Smooth muscle cell (in vitro differentiated cells): ENCODE measurements around the gene CPT2. TPM values are rescaled to one million over a fixed set of nuclear protein-coding genes. Genes with fewer than 3 reads are reported as not detected.

ENCODE experiments used
- DNase-seq: peaks from one replicate; lab custom pipeline; 2025; ENCODE audit not compliant: unreplicated experiment; lab: John Stamatoyannopoulos, UW
- H2AFZ ChIP-seq: fragments of 200-600 bp; sonication (generic); 2 replicates; pipeline ENCODE4 v1.6.0; 2016; ENCODE audit warnings: antibody characterized with exemption, low read depth, mild to moderate bottlenecking
- H3F3A ChIP-seq: fragments of 200-600 bp; sonication (generic); 2 replicates; pipeline ENCODE4 v1.6.0; 2017; ENCODE audit warnings: antibody characterized with exemption, low read depth
- H3K27ac ChIP-seq: fragments of 200-600 bp; sonication (generic); 2 replicates; pipeline ENCODE4 v1.5.1; 2016; ENCODE audit warnings: low read depth, mild to moderate bottlenecking
- H3K27me3 ChIP-seq: fragments of 200-600 bp; sonication (generic); 2 replicates; pipeline ENCODE4 v1.6.1; 2016; ENCODE audit warnings: low read depth, mild to moderate bottlenecking
- H3K36me3 ChIP-seq: fragments of 200-600 bp; sonication (generic); 2 replicates; pipeline ENCODE4 v1.5.1; 2016; ENCODE audit warnings: low read depth
- H3K4me1 ChIP-seq: fragments of 200-600 bp; sonication (generic); 2 replicates; pipeline ENCODE4 v1.5.1; 2016; ENCODE audit warnings: low read depth
- H3K4me2 ChIP-seq: fragments of 200-600 bp; sonication (generic); 2 replicates; pipeline ENCODE4 v1.6.0; 2016; ENCODE audit warnings: mild to moderate bottlenecking
- H3K4me3 ChIP-seq: fragments of 200-600 bp; sonication (generic); 2 replicates; pipeline ENCODE4 v1.5.1; 2016; ENCODE audit warnings: mild to moderate bottlenecking
- H3K79me2 ChIP-seq: fragments of 200-600 bp; sonication (generic); 2 replicates; pipeline ENCODE4 v1.6.0; 2016; ENCODE audit warnings: low read depth, mild to moderate bottlenecking
- H3K9ac ChIP-seq: fragments of 200-600 bp; sonication (generic); 2 replicates; pipeline ENCODE4 v1.6.0; 2016; ENCODE audit warnings: low read depth
- H3K9me3 ChIP-seq: fragments of 200-600 bp; sonication (generic); replicated peaks from 2 replicates; pipeline ENCODE4 v1.5.1; 2016; ENCODE audit warnings: low read depth
- H4K20me1 ChIP-seq: fragments of 200-600 bp; sonication (generic); 2 replicates; pipeline ENCODE4 v1.6.0; 2016; ENCODE audit warnings: low read depth
- WGBS: methylation state at CpG from one replicate; pipeline ENCODE4 v1.1.7; 2016; ENCODE audit warnings: low lambda C conversion rate; 5-methylcytosine and 5-hydroxymethylcytosine counted together
- polyA plus RNA-seq: library from polyadenylated mRNA; unstranded; fragments of >200 nt; fragmentation: Nextera tagmentation; extraction: Ambion mirVana; gene quantifications from 2 replicates; pipeline ENCODE4 v1.2.1, GENCODE V29; 2016
- total RNA-seq: library from RNA; depleted of rRNA; stranded (reverse); fragments of >200 nt; gene quantifications from 2 replicates; pipeline ENCODE4 v1.2.3, GENCODE V29; 2014
- TF ChIP-seq, protein P1 (sequence below): fragments of 200-600 bp; sonication (generic); IDR thresholded peaks from 2 replicates; pipeline ENCODE4 v1.5.1; 2017; ENCODE audit warnings: borderline replicate concordance, mild to moderate bottlenecking, antibody characterized with exemption; ENCODE audit not compliant: insufficient read depth, poor library complexity, severe bottlenecking

Gene CPT2
- total and polyA plus RNA-seq, 2 experiments from 2014 or later, result 13.3 to 15.7 TPM

DNA sequence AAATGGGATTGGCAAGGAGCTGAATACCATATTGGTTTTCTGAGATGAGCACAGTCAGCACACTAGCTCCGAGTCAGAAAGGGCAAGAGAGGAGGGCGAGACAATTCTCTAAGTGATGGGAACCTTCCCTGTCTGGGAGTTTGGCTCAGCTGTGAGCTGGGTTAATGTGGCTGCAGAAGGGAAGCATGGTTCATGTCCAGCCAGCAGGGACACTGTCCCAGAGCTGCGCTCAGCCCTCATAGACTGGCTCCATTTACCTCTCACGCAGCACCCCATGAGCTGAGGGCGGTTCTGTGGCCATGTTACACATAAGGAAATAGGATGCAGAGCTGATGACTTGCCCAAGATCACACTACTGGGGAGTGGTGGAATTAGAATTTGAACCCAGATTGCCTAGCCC, 15.7 kb upstream of the CPT2 start:
- Histone ChIP-seq H3K27ac (no peak overlapping the region), H2AFZ (no peak overlapping the region), H3K4me2 (no peak overlapping the region), H3K4me1 (peaks cover 3% of the 10 kb centered on the region), H3K27me3 (no peaks in the 10 kb centered on the region), H3K79me2 (no peaks in the 10 kb centered on the region), H3F3A (no peaks in the 10 kb centered on the region), H3K9me3 (no peaks in the 10 kb centered on the region), H3K36me3 (no peaks in the 10 kb centered on the region), H3K9ac (no peak overlapping the region), H4K20me1 (no peaks in the 10 kb centered on the region), H3K4me3 (no peak overlapping the region)
- 93% methylated on average over 5 of the region's 5 CpGs for WGBS
- DNase-seq, result no peak
- TF ChIP-seq, protein P1, sequence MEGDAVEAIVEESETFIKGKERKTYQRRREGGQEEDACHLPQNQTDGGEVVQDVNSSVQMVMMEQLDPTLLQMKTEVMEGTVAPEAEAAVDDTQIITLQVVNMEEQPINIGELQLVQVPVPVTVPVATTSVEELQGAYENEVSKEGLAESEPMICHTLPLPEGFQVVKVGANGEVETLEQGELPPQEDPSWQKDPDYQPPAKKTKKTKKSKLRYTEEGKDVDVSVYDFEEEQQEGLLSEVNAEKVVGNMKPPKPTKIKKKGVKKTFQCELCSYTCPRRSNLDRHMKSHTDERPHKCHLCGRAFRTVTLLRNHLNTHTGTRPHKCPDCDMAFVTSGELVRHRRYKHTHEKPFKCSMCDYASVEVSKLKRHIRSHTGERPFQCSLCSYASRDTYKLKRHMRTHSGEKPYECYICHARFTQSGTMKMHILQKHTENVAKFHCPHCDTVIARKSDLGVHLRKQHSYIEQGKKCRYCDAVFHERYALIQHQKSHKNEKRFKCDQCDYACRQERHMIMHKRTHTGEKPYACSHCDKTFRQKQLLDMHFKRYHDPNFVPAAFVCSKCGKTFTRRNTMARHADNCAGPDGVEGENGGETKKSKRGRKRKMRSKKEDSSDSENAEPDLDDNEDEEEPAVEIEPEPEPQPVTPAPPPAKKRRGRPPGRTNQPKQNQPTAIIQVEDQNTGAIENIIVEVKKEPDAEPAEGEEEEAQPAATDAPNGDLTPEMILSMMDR, result no peak

DNA sequence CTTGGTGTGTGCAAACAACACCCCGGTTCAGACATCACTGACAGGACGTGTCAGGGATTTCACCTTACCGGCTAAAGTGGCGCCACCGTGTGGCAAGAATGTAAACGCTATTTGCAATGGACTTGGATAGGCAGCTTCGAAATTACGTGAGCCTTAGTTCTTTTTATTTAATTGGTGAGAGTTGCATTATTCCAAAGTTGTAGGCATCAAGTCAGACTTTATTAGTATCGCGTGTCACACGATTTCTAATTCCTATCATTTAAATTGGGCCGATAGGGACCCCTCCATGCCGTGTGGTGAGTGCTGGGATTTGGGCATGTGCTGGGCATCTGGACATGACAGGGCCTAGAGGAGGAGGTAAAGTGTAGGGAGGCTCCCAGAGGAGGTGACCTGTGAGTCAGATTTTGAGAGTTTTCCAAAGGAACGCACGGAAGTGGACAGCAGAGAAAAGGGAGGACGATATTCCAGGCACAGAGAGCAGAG, 14.5 kb upstream of the CPT2 start:
- H3K4me2 ChIP-seq, result no peak overlapping the region
- no peak overlapping the region for H3K4me3 ChIP-seq
- TF ChIP-seq, protein P1, result peak; percentile 87
- no peaks in the 10 kb centered on the region for H3K9me3 ChIP-seq
- H3K27me3 ChIP-seq, result no peaks in the 10 kb centered on the region
- no peaks in the 10 kb centered on the region for H3K36me3 ChIP-seq
- no peaks in the 10 kb centered on the region for H3F3A ChIP-seq
- H3K79me2 ChIP-seq, result no peaks in the 10 kb centered on the region
- 28% methylated on average over 16 of the region's 16 CpGs for WGBS
- no peak overlapping the region for H2AFZ ChIP-seq
- H3K4me1 ChIP-seq, result peaks cover 3% of the 10 kb centered on the region
- no peak for DNase-seq
- no peaks in the 10 kb centered on the region for H4K20me1 ChIP-seq
- no peak overlapping the region for H3K27ac ChIP-seq
- H3K9ac ChIP-seq, result no peak overlapping the region

DNA sequence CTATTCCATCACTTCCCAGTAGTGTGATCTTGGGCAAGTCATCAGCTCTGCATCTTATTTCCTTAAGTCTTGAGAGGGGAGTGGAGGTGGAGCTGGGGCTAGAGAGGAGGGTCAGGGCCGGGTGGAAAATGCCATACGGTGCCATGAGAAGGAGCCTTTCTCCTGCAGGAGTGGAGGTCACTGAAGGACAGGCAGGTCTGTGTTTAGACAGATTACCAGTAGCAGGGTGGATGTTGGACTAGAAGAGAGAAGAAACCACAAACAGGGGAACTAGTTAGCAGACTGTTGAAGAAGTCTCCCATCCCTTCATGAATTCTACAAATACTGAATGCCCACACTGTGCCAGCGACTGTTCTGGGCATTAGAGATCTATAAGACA, 13.9 kb upstream of the CPT2 start:
- Histone ChIP-seq H3K27me3 (no peaks in the 10 kb centered on the region), H3K4me2 (peak overlapping the region; percentile 14), H3K36me3 (no peaks in the 10 kb centered on the region), H3K9ac (no peak overlapping the region), H3K9me3 (no peaks in the 10 kb centered on the region), H4K20me1 (no peaks in the 10 kb centered on the region), H3F3A (no peaks in the 10 kb centered on the region), H3K27ac (no peak overlapping the region), H2AFZ (no peak overlapping the region), H3K4me3 (no peak overlapping the region), H3K79me2 (no peaks in the 10 kb centered on the region), H3K4me1 (peaks cover 3% of the 10 kb centered on the region)
- 78% methylated on average over 3 of the region's 3 CpGs for WGBS
- DNase-seq, result no peak
- TF ChIP-seq, protein P1, result no peak
